IMR-90 (cell line): ENCODE measurements around the gene ANO9. TPM values are rescaled to one million over a fixed set of nuclear protein-coding genes. Genes with fewer than 3 reads are reported as not detected.
"Not testable (repeated sequence)": the region's sequence is repeated elsewhere in the genome, so short reads cannot be mapped to it uniquely, and the experiment has no call there.

Experiments
- ATAC-seq: fragments of 200-7000 bp; cut with Tn5 transposase; 2 replicates; pipeline ENCODE4 v1.9.1; 2020; ENCODE audit warnings: low read depth, mild to moderate bottlenecking, moderate library complexity
- BruUV-seq: library from RNA; stranded (reverse); fragments of 400-500 nt; replicated peaks from 2 replicates; lab custom pipeline; 2021; lab: Mats Ljungman, UMichigan
- CTCF ChIA-PET: fragments of 300-600 bp; formaldehyde crosslinking; extraction: SDS; loops from one replicate; lab custom pipeline; 2021; ENCODE audit warnings: antibody characterized with exemption; lab: Yijun Ruan, JAX
- POLR2A ChIA-PET: fragments of 300-600 bp; sonication (Branson Sonifier 250); formaldehyde crosslinking; loops from one replicate; lab custom pipeline; 2022; ENCODE audit warnings: antibody characterized with exemption; ENCODE audit not compliant: unreplicated experiment; lab: Charles Lee
- DNase-seq: peaks from one replicate; pipeline ENCODE4 v3.0.0; 2013
- H2AFZ ChIP-seq: replicated peaks from 2 replicates; pipeline ENCODE3; 2013; ENCODE audit warnings: low read length, mild to moderate bottlenecking; ENCODE audit not compliant: poor library complexity
- H2AK5ac ChIP-seq: 2 replicates; pipeline ENCODE4 v1.6.1; 2013; ENCODE audit warnings: low read depth, low read length, inconsistent platforms
- H2AK9ac ChIP-seq: replicated peaks from 2 replicates; pipeline ENCODE3; 2013; ENCODE audit warnings: mild to moderate bottlenecking, low read depth, low read length, moderate library complexity; ENCODE audit not compliant: poor library complexity
- H2BK120ac ChIP-seq: 2 replicates; pipeline ENCODE4 v1.6.1; 2013; ENCODE audit warnings: low read depth, low read length, inconsistent platforms
- H2BK15ac ChIP-seq: 3 replicates; pipeline ENCODE4 v1.6.1; 2013; ENCODE audit warnings: low read depth, low read length, inconsistent platforms
- H2BK20ac ChIP-seq: 2 replicates; pipeline ENCODE4 v1.6.1; 2013; ENCODE audit warnings: low read depth, mild to moderate bottlenecking, inconsistent platforms, low read length, moderate library complexity
- H2BK5ac ChIP-seq: 2 replicates; pipeline ENCODE4 v1.6.1; 2013; ENCODE audit warnings: mild to moderate bottlenecking, low read depth, low read length, inconsistent platforms; ENCODE audit not compliant: poor library complexity, severe bottlenecking
- H3K14ac ChIP-seq: replicated peaks from 2 replicates; pipeline ENCODE4 v1.6.1; 2013; ENCODE audit warnings: low read depth, low read length, inconsistent platforms
- H3K18ac ChIP-seq: 2 replicates; pipeline ENCODE4 v1.6.1; 2013; ENCODE audit warnings: low read depth, low read length, control low read depth
- H3K23ac ChIP-seq: 2 replicates; pipeline ENCODE4 v1.6.1; 2013; ENCODE audit warnings: low read depth, low read length, inconsistent platforms
- H3K27ac ChIP-seq: 2 replicates; pipeline ENCODE4 v1.5.1; 2013; ENCODE audit warnings: mild to moderate bottlenecking, control low read depth, low read length; ENCODE audit not compliant: insufficient read depth
- H3K27me3 ChIP-seq: 2 replicates; pipeline ENCODE4 v1.6.1; 2013; ENCODE audit warnings: low read length; ENCODE audit not compliant: control insufficient read depth, insufficient read depth
- H3K36me3 ChIP-seq: 2 replicates; pipeline ENCODE4 v1.6.1; 2013; ENCODE audit warnings: low read length, mixed read lengths; ENCODE audit not compliant: control insufficient read depth, insufficient read depth
- H3K4ac ChIP-seq: 2 replicates; pipeline ENCODE4 v1.6.1; 2013; ENCODE audit warnings: low read depth, low read length, inconsistent platforms
- H3K4me1 ChIP-seq: 2 replicates; pipeline ENCODE4 v1.6.1; 2013; ENCODE audit warnings: low read length, mixed read lengths; ENCODE audit not compliant: control insufficient read depth, insufficient read depth
- H3K4me2 ChIP-seq: 2 replicates; pipeline ENCODE4 v1.6.1; 2013; ENCODE audit warnings: low read depth, mild to moderate bottlenecking, control low read depth, low read length, moderate library complexity
- H3K4me3 ChIP-seq: 2 replicates; pipeline ENCODE4 v1.5.1; 2013; ENCODE audit warnings: low read depth, mild to moderate bottlenecking, control low read depth, low read length, moderate library complexity; ENCODE audit not compliant: insufficient read depth
- H3K56ac ChIP-seq: 2 replicates; pipeline ENCODE4 v1.6.1; 2013; ENCODE audit warnings: low read length, inconsistent platforms; ENCODE audit not compliant: insufficient read depth; ENCODE audit errors: extremely low read depth
- H3K79me1 ChIP-seq, 2 experiments: 2 replicates each; pipeline ENCODE4 v1.6.1; 2013; ENCODE audit warnings: low read length in 2 of 2, inconsistent platforms in 1 of 2, low read depth in 1 of 2
- H3K9ac ChIP-seq: 2 replicates; pipeline ENCODE4 v1.6.1; 2013; ENCODE audit warnings: low read depth, low read length, control low read depth
- H3K9me1 ChIP-seq: 2 replicates; pipeline ENCODE4 v1.6.1; 2013; ENCODE audit warnings: low read length, inconsistent platforms; ENCODE audit not compliant: insufficient read depth
- H3K9me3 ChIP-seq: 2 replicates; pipeline ENCODE4 v1.6.1; 2013; ENCODE audit warnings: low read length; ENCODE audit not compliant: control insufficient read depth, insufficient read depth
- H4K20me1 ChIP-seq: 2 replicates; pipeline ENCODE4 v1.6.1; 2013; ENCODE audit warnings: low read length, inconsistent platforms; ENCODE audit not compliant: insufficient read depth
- H4K5ac ChIP-seq: 2 replicates; pipeline ENCODE4 v1.6.1; 2013; ENCODE audit warnings: mild to moderate bottlenecking, low read depth, low read length, control low read depth
- H4K8ac ChIP-seq, 2 experiments: 2 replicates each; pipeline ENCODE4 v1.6.1; 2013; ENCODE audit warnings: low read depth in 2 of 2, low read length in 2 of 2, control low read depth in 1 of 2, inconsistent platforms in 1 of 2
- H4K91ac ChIP-seq: 2 replicates; pipeline ENCODE4 v1.6.1; 2013; ENCODE audit warnings: low read depth, low read length, inconsistent platforms; ENCODE audit not compliant: insufficient read depth
- CHD1 ChIP-seq: IDR thresholded peaks from 2 replicates; pipeline ENCODE4 v1.6.1; 2012; ENCODE audit warnings: low read depth, low read length, improper control_type of control experiment
- ELK1 ChIP-seq: fragments of 150-350 bp; IDR thresholded peaks from 2 replicates; pipeline ENCODE4 v1.6.1; 2016; ENCODE audit warnings: low read depth, mild to moderate bottlenecking, low read length, moderate library complexity, borderline replicate concordance
- MAFK ChIP-seq: IDR thresholded peaks from 2 replicates; pipeline ENCODE4 v1.6.1; 2012; ENCODE audit warnings: low read depth, low read length, improper control_type of control experiment
- MXI1 ChIP-seq: IDR thresholded peaks from 2 replicates; pipeline ENCODE4 v1.6.1; 2012; ENCODE audit warnings: low read depth, mild to moderate bottlenecking, low read length, moderate library complexity, borderline replicate concordance
- RAD21 ChIP-seq: IDR thresholded peaks from 2 replicates; pipeline ENCODE4 v1.6.1; 2012; ENCODE audit warnings: low read length, improper control_type of control experiment
- RCOR1 ChIP-seq: IDR thresholded peaks from 2 replicates; pipeline ENCODE4 v1.6.1; 2012; ENCODE audit warnings: mild to moderate bottlenecking, low read length, improper control_type of control experiment; ENCODE audit not compliant: insufficient replicate concordance
- SMC3 ChIP-seq: fragments of 150-350 bp; IDR thresholded peaks from 2 replicates; pipeline ENCODE4 v1.6.1; 2016; ENCODE audit warnings: low read depth, mild to moderate bottlenecking, antibody characterized with exemption, low read length, moderate library complexity
- WGBS, 2 experiments: methylation state at CpG; one replicate each; pipeline versions ENCODE4 v1.1.5 to v1.1.7; 2013; ENCODE audit warnings: missing lambda C conversion rate in 2 of 2; ENCODE audit not compliant: insufficient read length in 1 of 2; ENCODE audit errors: extremely low coverage in 2 of 2; 5-methylcytosine and 5-hydroxymethylcytosine counted together
- dilution Hi-C: fragments of 300-500 bp; cut with HindIII; formaldehyde crosslinking; loops from one replicate; pipeline ENCODE4 v1.14.3; 2018; ENCODE audit warnings: low sequenced_read_pairs; ENCODE audit not compliant: unreplicated experiment
- in situ Hi-C: fragments of 300-500 bp; cut with MboI; formaldehyde crosslinking; loops from 3 replicates; pipeline ENCODE4 v1.14.3; 2019; ENCODE audit warnings: low sequenced_read_pairs, inconsistent platforms, mixed read lengths
- intact Hi-C: fragments of 100-400 bp; cut with micrococcal nuclease; formaldehyde crosslinking; loops from 2 replicates; pipeline ENCODE4 v1.10.0; 2022
- polyA plus RNA-seq, 3 experiments: library from polyadenylated mRNA; depleted of rRNA; stranded (reverse); fragments of >200 nt; gene quantifications; 2 replicates each; pipeline ENCODE4 v1.2.3, GENCODE V29; 2012; ENCODE audit warnings: low replicate concordance in 1 of 3
- total RNA-seq: library from RNA; depleted of rRNA; stranded (reverse); fragments of >200 nt; gene quantifications from 2 replicates; pipeline ENCODE4 v1.2.3, GENCODE V29; 2012

The ANO9 gene
- total and polyA plus RNA-seq, 2 of the 4 experiments (the other 2 are of a cell fraction), result not detected

GRCh38 chr11:403021-403760 lies 38.6 kb downstream of the ANO9 start:
- Histone ChIP-seq H3K9me3 (peaks cover 5% of the 10 kb centered on the region; the same call in 1 of the 2 replicates), H3K9ac (no peak overlapping the region), H2BK120ac (no peak overlapping the region), H3K4ac (no peak overlapping the region), H4K8ac (no peak overlapping the region), H3K9me1 (no peaks in the 10 kb centered on the region), H3K4me2 (no peak overlapping the region), H3K56ac (no peak overlapping the region), H3K27me3 (peaks cover 16% of the 10 kb centered on the region), H3K23ac (no peak overlapping the region), H2AFZ (no peak overlapping the region), H2BK15ac (no peak overlapping the region), H3K4me1 (peaks cover 3% of the 10 kb centered on the region; the same call in 1 of the 2 replicates), H4K91ac (no peak overlapping the region), H3K27ac (no peak overlapping the region), H3K4me3 (no peak overlapping the region), H4K5ac (no peak overlapping the region), H3K14ac (no peak overlapping the region), H2BK5ac (no peak overlapping the region), H3K79me1 (no peaks in the 10 kb centered on the region), H3K18ac (no peak overlapping the region), H3K36me3 (no peaks in the 10 kb centered on the region), H2BK20ac (no peak overlapping the region), H2AK5ac (no peak overlapping the region), H4K20me1 (no peaks in the 10 kb centered on the region), H2AK9ac (no peak overlapping the region)
- intact Hi-C loops (no loop called here), in situ Hi-C loops (no loop called here), dilution Hi-C loops (no loop called here)
- BruUV-seq, result no TSS peak
- ATAC-seq, result no peak
- no peak for DNase-seq
- TF ChIP-seq MXI1, result no peak
- no peak for TF ChIP-seq MAFK
- TF ChIP-seq RAD21, result no peak
- TF ChIP-seq ELK1, result no peak
- TF ChIP-seq RCOR1, result no peak
- TF ChIP-seq SMC3, result no peak
- TF ChIP-seq CHD1, result no peak
- ChIA-PET CTCF (no interaction called here), POLR2A (no interaction called here)
- 76% methylated on average over 27 of the region's 55 CpGs; no CpG with 5 or more reads in 1 of the 2 experiments for WGBS, 2 experiments

GRCh38 chr11:401196-401595 lies 40.6 kb downstream of the ANO9 start:
- H3K14ac ChIP-seq, H2BK20ac ChIP-seq, POLR2A ChIA-PET, dilution Hi-C loops, H3K4me3 ChIP-seq, H2BK5ac ChIP-seq, H2AK5ac ChIP-seq, BruUV-seq, H2BK120ac ChIP-seq, H2AFZ ChIP-seq, in situ Hi-C loops, CTCF ChIA-PET, H3K4ac ChIP-seq, DNase-seq, H4K5ac ChIP-seq, intact Hi-C loops, H3K56ac ChIP-seq, H4K20me1 ChIP-seq, H3K18ac ChIP-seq, H4K8ac ChIP-seq, H3K79me1 ChIP-seq, H3K9me1 ChIP-seq, H4K91ac ChIP-seq, H2AK9ac ChIP-seq, H3K4me2 ChIP-seq, H3K27ac ChIP-seq, H3K9me3 ChIP-seq, H3K36me3 ChIP-seq, H2BK15ac ChIP-seq, ATAC-seq, H3K4me1 ChIP-seq, H3K23ac ChIP-seq, H3K9ac ChIP-seq: not testable (repeated sequence)
- WGBS, 2 experiments, result no CpG with 5 or more reads among the region's 52 CpGs
- peaks cover 16% of the 10 kb centered on the region for H3K27me3 ChIP-seq
